WTC11 (cell line): Measurements from ENCODE around the gene SIK2. TPM values are rescaled to one million over a fixed set of nuclear protein-coding genes. Genes with fewer than 3 reads are reported as not detected.

Source experiments
- ATAC-seq: fragments of 200-7000 bp; cut with Tn5 transposase; 2 replicates; pipeline ENCODE4 v1.10.0; 2021; ENCODE audit warnings: mild to moderate bottlenecking, moderate library complexity
- CTCF ChIA-PET: fragments of 300-600 bp; sonication (Branson Sonifier 250); formaldehyde crosslinking; loops from one replicate; lab custom pipeline; 2021; ENCODE audit warnings: antibody characterized with exemption; lab: Charles Lee
- POLR2A ChIA-PET: fragments of 350-600 bp; sonication (Branson Sonifier 250); formaldehyde crosslinking; loops from one replicate; lab custom pipeline; 2021; ENCODE audit warnings: antibody characterized with exemption; lab: Charles Lee
- DNase-seq: peaks from one replicate; pipeline ENCODE4 v3.0.0; 2021; ENCODE audit warnings: low spot score
- H3K27ac Mint-ChIP-seq: 2 replicates; pipeline ENCODE4 v1.8.0; 2021; ENCODE audit warnings: mixed read lengths
- H3K27me3 Mint-ChIP-seq: 2 replicates; pipeline ENCODE4 v1.8.0; 2021; ENCODE audit warnings: low read depth, mild to moderate bottlenecking, moderate library complexity, mixed read lengths
- H3K36me3 Mint-ChIP-seq: 2 replicates; pipeline ENCODE4 v1.8.0; 2021; ENCODE audit warnings: mixed read lengths
- H3K4me1 Mint-ChIP-seq: 2 replicates; pipeline ENCODE4 v1.8.0; 2022; ENCODE audit warnings: mixed read lengths
- H3K4me3 Mint-ChIP-seq: 2 replicates; pipeline ENCODE4 v1.8.0; 2021; ENCODE audit warnings: mild to moderate bottlenecking, moderate library complexity, mixed read lengths
- H3K9me3 Mint-ChIP-seq: 2 replicates; pipeline ENCODE4 v1.8.0; 2021; ENCODE audit warnings: mixed read lengths
- ATF3 ChIP-seq: sonication (generic); formaldehyde crosslinking; conservative IDR thresholded peaks from 2 replicates; pipeline ENCODE4 v1.8.1; 2022; ENCODE audit warnings: mild to moderate bottlenecking, missing genetic modification reagents
- CBFB ChIP-seq: sonication (generic); formaldehyde crosslinking; IDR thresholded peaks from 2 replicates; pipeline ENCODE4 v1.8.1; 2022; ENCODE audit warnings: mild to moderate bottlenecking, low read depth, missing genetic modification reagents
- CREB1 ChIP-seq: sonication (generic); formaldehyde crosslinking; IDR thresholded peaks from 2 replicates; pipeline ENCODE4 v1.8.0; 2023; ENCODE audit warnings: mild to moderate bottlenecking, missing genetic modification reagents
- E2F5 ChIP-seq: sonication (generic); formaldehyde crosslinking; IDR thresholded peaks from 2 replicates; pipeline ENCODE4 v1.8.1; 2022; ENCODE audit warnings: mild to moderate bottlenecking, moderate library complexity, missing genetic modification reagents
- EMX1 ChIP-seq: fragments of 250-450 bp; sonication (Bioruptor Pico); IDR thresholded peaks from 2 replicates; pipeline ENCODE4 v1.8.0; 2021; ENCODE audit warnings: mild to moderate bottlenecking
- ERG ChIP-seq: fragments of 250-450 bp; sonication (Bioruptor Pico); IDR thresholded peaks from 2 replicates; pipeline ENCODE4 v1.8.0; 2021; ENCODE audit warnings: mild to moderate bottlenecking
- FOXJ3 ChIP-seq: sonication (generic); formaldehyde crosslinking; IDR thresholded peaks from 2 replicates; pipeline ENCODE4 v1.9.0; 2021; ENCODE audit warnings: missing genetic modification reagents, mild to moderate bottlenecking, borderline replicate concordance
- FOXP1 ChIP-seq: sonication (generic); formaldehyde crosslinking; IDR thresholded peaks from 2 replicates; pipeline ENCODE4 v1.8.0; 2022; ENCODE audit warnings: missing genetic modification reagents, mild to moderate bottlenecking, moderate library complexity, borderline replicate concordance
- IRF2 ChIP-seq: sonication (generic); formaldehyde crosslinking; IDR thresholded peaks from 2 replicates; pipeline ENCODE4 v1.8.0; 2022; ENCODE audit warnings: low read depth, missing genetic modification reagents, borderline replicate concordance
- JAZF1 ChIP-seq: fragments of 250-450 bp; sonication (Bioruptor Pico); IDR thresholded peaks from 2 replicates; pipeline ENCODE4 v1.9.0; 2021; ENCODE audit warnings: moderate library complexity, mild to moderate bottlenecking, inconsistent platforms
- KAT7 ChIP-seq: sonication (generic); formaldehyde crosslinking; IDR thresholded peaks from 2 replicates; pipeline ENCODE4 v1.8.1; 2023; ENCODE audit warnings: missing genetic modification reagents, mild to moderate bottlenecking, borderline replicate concordance
- NFYB ChIP-seq: sonication (generic); formaldehyde crosslinking; conservative IDR thresholded peaks from 2 replicates; pipeline ENCODE4 v1.8.0; 2022; ENCODE audit warnings: low read depth, missing genetic modification reagents
- SP1 ChIP-seq: sonication (generic); formaldehyde crosslinking; conservative IDR thresholded peaks from 2 replicates; pipeline ENCODE4 v1.8.1; 2022; ENCODE audit warnings: missing genetic modification reagents
- ZBTB21 ChIP-seq: sonication (generic); formaldehyde crosslinking; IDR thresholded peaks from 2 replicates; pipeline ENCODE4 v1.8.1; 2023; ENCODE audit warnings: mild to moderate bottlenecking, missing genetic modification reagents, borderline replicate concordance
- ZNF232 ChIP-seq: sonication (generic); formaldehyde crosslinking; IDR thresholded peaks from 2 replicates; pipeline ENCODE4 v1.8.0; 2022; ENCODE audit warnings: mild to moderate bottlenecking, missing genetic modification reagents
- total RNA-seq: library from RNA; stranded (reverse); gene quantifications from 3 replicates; pipeline ENCODE4 v1.2.3, GENCODE V29; 2021

Gene SIK2
- total RNA-seq, 1 experiment from 2014 or later, result 7.2 TPM

- no peak for TF ChIP-seq FOXJ3 (CRISPR knock-in tag)
- no peak for TF ChIP-seq ERG (CRISPR knock-in tag)
Measured at GRCh38 chr11:111730871-111731591, 128.8 kb downstream of the SIK2 start (continued).

- H3K4me1 Mint-ChIP-seq, result peaks cover 2% of the 10 kb centered on the region; the same call in 1 of the 2 replicates
- ChIA-PET CTCF (interaction anchor here (1.0 to 1.4 kb wide), 2 partner anchors 45 to 110 kb away, joined by 3 read pairs; no protein-coding TSS in a partner anchor), POLR2A (interaction anchor here (2.7 kb wide), 1 partner anchor 35 kb away, joined by 6 read pairs; the partner anchor contains the start of gene PPP2R1B)
- peaks cover 5% of the 10 kb centered on the region for H3K36me3 Mint-ChIP-seq
- peak; percentile 5; the same call in 1 of the 2 replicates for ATAC-seq
- H3K27ac Mint-ChIP-seq, result peak overlapping the region; percentile 65
- H3K4me3 Mint-ChIP-seq, result no peak overlapping the region
- TF ChIP-seq SP1 (CRISPR knock-in tag), result no peak
- no peak for TF ChIP-seq FOXJ3 (CRISPR knock-in tag)
- TF ChIP-seq IRF2 (CRISPR knock-in tag), result no peak
- TF ChIP-seq CREB1 (CRISPR knock-in tag), result no peak
- no peak for TF ChIP-seq ATF3 (CRISPR knock-in tag)
- no peak for TF ChIP-seq JAZF1 (CRISPR knock-in tag)
- TF ChIP-seq EMX1 (CRISPR knock-in tag), result no peak
- no peak for TF ChIP-seq CBFB (CRISPR knock-in tag)
- TF ChIP-seq FOXP1 (CRISPR knock-in tag), result no peak
- DNase-seq, result no peak
- no peaks in the 10 kb centered on the region for H3K27me3 Mint-ChIP-seq
- no peaks in the 10 kb centered on the region for H3K9me3 Mint-ChIP-seq
Measured at GRCh38 chr11:111731821-111732220, 129.6 kb downstream of the SIK2 start.

- ATAC-seq (no peak), DNase-seq (no peak)
- TF ChIP-seq ZBTB21 (CRISPR knock-in tag), result no peak
- H3K4me1 Mint-ChIP-seq, result peaks cover 2% of the 10 kb centered on the region; the same call in 1 of the 2 replicates
- CTCF ChIA-PET, result interaction anchor here (0.7 to 1.4 kb wide), 5 partner anchors 9 to 129 kb away, joined by 3 to 5 read pairs (median 3); no protein-coding TSS in a partner anchor
- H3K36me3 Mint-ChIP-seq, result peaks cover 7% of the 10 kb centered on the region
- H3K27ac Mint-ChIP-seq, result no peak overlapping the region
- no peaks in the 10 kb centered on the region for H3K9me3 Mint-ChIP-seq
- H3K4me3 Mint-ChIP-seq, result no peak overlapping the region
- H3K27me3 Mint-ChIP-seq, result no peaks in the 10 kb centered on the region
- POLR2A ChIA-PET, result interaction anchor here (0.6 to 2.7 kb wide), 2 partner anchors 33 to 127 kb away, joined by 3 to 6 read pairs; partner anchors contain the start of gene PPP2R1B
Measured at GRCh38 chr11:111733016-111733415, 130.8 kb downstream of the SIK2 start.

GRCh38 chr11:111733611-111734088 is 131.4 kb downstream of the SIK2 start:
- no peak overlapping the region for H3K27ac Mint-ChIP-seq
- peaks cover 7% of the 10 kb centered on the region for H3K36me3 Mint-ChIP-seq
- no peaks in the 10 kb centered on the region for H3K27me3 Mint-ChIP-seq
- CTCF ChIA-PET, result interaction anchor here (0.9 to 1.4 kb wide), 3 partner anchors 10 to 129 kb away, joined by 3 to 5 read pairs (median 3); no protein-coding TSS in a partner anchor
- ATAC-seq, result peak; percentile 9; the same call in 1 of the 2 replicates
- no peak for TF ChIP-seq NFYB (CRISPR knock-in tag)
- no peak for TF ChIP-seq E2F5 (CRISPR knock-in tag)
- TF ChIP-seq ZNF232 (CRISPR knock-in tag), result no peak
- no peak for TF ChIP-seq KAT7 (CRISPR knock-in tag)
- TF ChIP-seq, all 79 proteins: peak for 0
- no peak overlapping the region for H3K4me3 Mint-ChIP-seq
- H3K4me1 Mint-ChIP-seq, result peaks cover 2% of the 10 kb centered on the region; the same call in 1 of the 2 replicates
- POLR2A ChIA-PET, result interaction anchor here (0.6 to 2.7 kb wide), 2 partner anchors 33 to 128 kb away, joined by 3 to 6 read pairs; partner anchors contain the start of gene PPP2R1B
- H3K9me3 Mint-ChIP-seq, result no peaks in the 10 kb centered on the region
- no peak for DNase-seq
